HepG2 (cell line): Measurements from ENCODE around the gene MAEA. TPM values are rescaled to one million over a fixed set of nuclear protein-coding genes. Genes with fewer than 3 reads are reported as not detected.

Experiments
- ATAC-seq: fragments of 200-7000 bp; cut with Tn5 transposase; 3 replicates; pipeline ENCODE4 v1.9.1; 2020; ENCODE audit warnings: mild to moderate bottlenecking, moderate library complexity
- Bru-seq: library from RNA; stranded (reverse); fragments of 400-500 nt; gene quantifications from one replicate; lab custom pipeline; 2021; lab: Mats Ljungman, UMichigan
- BruChase-seq, 2 experiments: library from RNA; stranded (reverse); fragments of 400-500 nt; gene quantifications; one replicate each; lab custom pipeline; 2021; lab: Mats Ljungman, UMichigan
- BruUV-seq: library from RNA; stranded (reverse); fragments of 400-500 nt; replicated peaks from 2 replicates; lab custom pipeline; 2021; lab: Mats Ljungman, UMichigan
- CTCF ChIA-PET: fragments of 300-600 bp; formaldehyde crosslinking; extraction: SDS; loops from one replicate; lab custom pipeline; 2021; ENCODE audit warnings: low total read pairs, inconsistent platforms, low intra/inter-chr PET ratio; lab: Yijun Ruan, JAX
- POLR2A ChIA-PET: fragments of 350-600 bp; sonication (Branson Sonifier 250); formaldehyde crosslinking; loops from one replicate; lab custom pipeline; 2020; ENCODE audit warnings: antibody characterized with exemption, inconsistent platforms; lab: Yijun Ruan, JAX
- DNase-seq: peaks from one replicate; pipeline ENCODE4 v3.0.0-alpha.2; 2015; ENCODE audit warnings: low spot score
- FAIRE-seq: peaks from 3 replicates; lab custom pipeline; 2011; peaks lifted over from hg19 to GRCh38; lab: Jason Lieb, UNC
- H2AFZ ChIP-seq: one replicate; pipeline ENCODE4 v1.6.1; 2011; ENCODE audit warnings: low read length, inconsistent platforms
- H3K27ac ChIP-seq: fragments of 300-600 bp; 3 replicates; pipeline ENCODE4 v1.8.0; 2011; ENCODE audit warnings: mixed run types, mild to moderate bottlenecking, mixed read lengths, low read length, inconsistent platforms; ENCODE audit not compliant: insufficient read depth; ENCODE audit errors: extremely low read length
- H3K27me3 ChIP-seq, 2 experiments: fragments of 200-600 bp in 1 of 2; 2 replicates in 1 of 2; 3 replicates in 1 of 2; pipeline versions ENCODE4 v1.6.0 to v1.8.0; 2011; ENCODE audit warnings: low read length in 2 of 2, mild to moderate bottlenecking in 2 of 2, moderate library complexity in 2 of 2, inconsistent platforms in 1 of 2; ENCODE audit not compliant: insufficient read depth in 2 of 2, control insufficient read depth in 1 of 2
- H3K36me3 ChIP-seq, 2 experiments: fragments of 200-600 bp in 1 of 2; replicated peaks in 1 of 2; 2 replicates in 1 of 2; 3 replicates in 1 of 2; pipeline versions ENCODE4 v1.5.1 to v1.8.0; 2011; ENCODE audit warnings: low read length in 2 of 2, inconsistent platforms in 1 of 2; ENCODE audit not compliant: insufficient read depth in 2 of 2, control insufficient read depth in 1 of 2
- H3K4me1 ChIP-seq: 2 replicates; pipeline ENCODE4 v1.5.1; 2012; ENCODE audit warnings: low read length, inconsistent platforms; ENCODE audit not compliant: insufficient read depth
- H3K4me2 ChIP-seq: 2 replicates; pipeline ENCODE4 v1.6.0; 2011; ENCODE audit warnings: low read depth, low read length, inconsistent platforms
- H3K4me3 ChIP-seq, 3 experiments: fragments of 200-600 bp in 1 of 3; sonication (generic), shearing (Covaris generic) in 1 of 3; replicated peaks in 1 of 3; 2 replicates each; pipeline ENCODE4 v1.5.1; 2011 to 2016; ENCODE audit warnings: low read length in 3 of 3, inconsistent platforms in 2 of 3, low read depth in 2 of 3, mild to moderate bottlenecking in 2 of 3, control low read depth in 1 of 3, mixed read lengths in 1 of 3; ENCODE audit not compliant: insufficient read depth in 1 of 3
- H3K79me2 ChIP-seq: one replicate; pipeline ENCODE4 v1.6.1; 2011; ENCODE audit warnings: low read length, inconsistent platforms; ENCODE audit not compliant: insufficient read depth
- H3K9ac ChIP-seq: 2 replicates; pipeline ENCODE4 v1.6.0; 2011; ENCODE audit warnings: mild to moderate bottlenecking, low read depth, low read length, inconsistent platforms; ENCODE audit not compliant: insufficient read depth
- H3K9me3 ChIP-seq: 2 replicates; pipeline ENCODE4 v1.5.1; 2012; ENCODE audit warnings: mild to moderate bottlenecking, low read length
- H4K20me1 ChIP-seq: 2 replicates; pipeline ENCODE4 v1.6.0; 2011; ENCODE audit warnings: inconsistent platforms, mild to moderate bottlenecking, low read length, moderate library complexity; ENCODE audit not compliant: insufficient read depth
- AGO2 ChIP-seq: fragments of 200-400 bp; formaldehyde crosslinking; optimal IDR thresholded peaks from 2 replicates; pipeline ENCODE3; 2017; ENCODE audit warnings: mild to moderate bottlenecking, low read depth, low read length, moderate library complexity
- CENPT ChIP-seq: sonication (generic); formaldehyde crosslinking; IDR thresholded peaks from 2 replicates; pipeline ENCODE4 v1.8.0; 2022; ENCODE audit warnings: low read depth, mild to moderate bottlenecking, moderate library complexity, missing genetic modification reagents
- ERF ChIP-seq: IDR thresholded peaks from 2 replicates; pipeline ENCODE4 v1.6.1; 2018; ENCODE audit warnings: missing biosample characterization, missing genetic modification reagents
- ESRRA ChIP-seq: sonication (generic); formaldehyde crosslinking; IDR thresholded peaks from 2 replicates; pipeline ENCODE4 v1.5.1; 2020; ENCODE audit warnings: mild to moderate bottlenecking, low read depth, missing genetic modification reagents
- FOXO1 ChIP-seq: sonication (generic); formaldehyde crosslinking; IDR thresholded peaks from 2 replicates; pipeline ENCODE4 v1.4.0; 2020; ENCODE audit warnings: missing genetic modification reagents
- HDAC2 ChIP-seq: sonication (generic); formaldehyde crosslinking; IDR thresholded peaks from 2 replicates; pipeline ENCODE4 v1.4.0; 2020; ENCODE audit warnings: missing genetic modification reagents
- HMGXB4 ChIP-seq, 2 experiments: sonication (generic) in 1 of 2; formaldehyde crosslinking in 1 of 2; IDR thresholded peaks; 2 replicates each; pipeline versions ENCODE4 v1.4.0 to v1.6.1; 2018 to 2020; ENCODE audit warnings: missing genetic modification reagents in 2 of 2, borderline replicate concordance in 1 of 2, low read depth in 1 of 2, mild to moderate bottlenecking in 1 of 2, missing biosample characterization in 1 of 2
- MAFG ChIP-seq: sonication (generic); formaldehyde crosslinking; IDR thresholded peaks from 2 replicates; pipeline ENCODE4 v1.5.1; 2020; ENCODE audit warnings: mild to moderate bottlenecking, missing genetic modification reagents
- REPIN1 ChIP-seq: sonication (generic); formaldehyde crosslinking; IDR thresholded peaks from 2 replicates; pipeline ENCODE4 v1.8.0; 2022; ENCODE audit warnings: missing genetic modification reagents, low read depth, mild to moderate bottlenecking, borderline replicate concordance
- SP2 ChIP-seq: sonication (generic); formaldehyde crosslinking; IDR thresholded peaks from 2 replicates; pipeline ENCODE4 v1.5.1; 2020; ENCODE audit warnings: mild to moderate bottlenecking, missing genetic modification reagents
- SP5 ChIP-seq: IDR thresholded peaks from 2 replicates; pipeline ENCODE4 v1.6.1; 2016; ENCODE audit warnings: low read depth, borderline replicate concordance
- ZNF709 ChIP-seq: sonication (generic); formaldehyde crosslinking; IDR thresholded peaks from 2 replicates; pipeline ENCODE4 v1.5.0; 2020; ENCODE audit warnings: mild to moderate bottlenecking, missing genetic modification reagents
- ZNF768 ChIP-seq: sonication (generic); formaldehyde crosslinking; IDR thresholded peaks from 2 replicates; pipeline ENCODE4 v1.4.0; 2020; ENCODE audit warnings: missing genetic modification reagents
- WGBS: methylation state at CpG from one replicate; pipeline ENCODE4 v1.1.6; 2017; ENCODE audit warnings: low lambda C conversion rate; 5-methylcytosine and 5-hydroxymethylcytosine counted together
- in situ Hi-C: cut with HindIII; loops from 2 replicates; pipeline ENCODE4 v1.10.0; 2017; ENCODE audit warnings: low pct_unique_long_range_greater_than_20kb; ENCODE audit not compliant: extremely low pct_ligation_motif_present
- intact Hi-C: fragments of 100-400 bp; cut with micrococcal nuclease; formaldehyde crosslinking; loops from one replicate; pipeline ENCODE4 v1.10.0; 2022; ENCODE audit not compliant: unreplicated experiment
- long read RNA-seq, 2 experiments: library from RNA in 1 of 2; library from polyadenylated mRNA in 1 of 2; stranded (forward) in 1 of 2; unstranded in 1 of 2; transcript quantifications; one replicate each; pipeline ENCODE4 v2.0.0, GENCODE V29; 2019 to 2022
- polyA minus RNA-seq, 3 experiments: library from RNA; depleted of rRNA, polyadenylated mRNA; stranded (reverse); fragments of >200 nt; gene quantifications; 2 replicates each; pipeline ENCODE4 v1.2.3, GENCODE V29; 2011; ENCODE audit warnings: low replicate concordance in 1 of 3
- polyA plus RNA-seq, 8 experiments: library from polyadenylated mRNA; depleted of rRNA in 3 of 8; stranded (reverse) in 7 of 8; unstranded in 1 of 8; fragments of >200 nt; fragmentation: Illumina TruSeq in 4 of 8; extraction: Trizol in 4 of 8; gene quantifications; 2 replicates each; pipeline versions ENCODE4 v1.2.1 to v1.2.3, GENCODE V29; 2011 to 2016; ENCODE audit warnings: low read depth in 4 of 8, missing spikeins in 1 of 8, mixed read lengths in 1 of 8; ENCODE audit not compliant: insufficient read depth in 1 of 8
- total RNA-seq, 5 experiments: library from RNA; depleted of rRNA; stranded (reverse); fragments of >200 nt; fragmentation: Illumina TruSeq; extraction: Trizol; gene quantifications; 2 replicates each; pipeline ENCODE4 v1.2.3, GENCODE V29; 2016; ENCODE audit warnings: low read depth in 1 of 5
- TF ChIP-seq, protein P1 (sequence below): sonication (generic); formaldehyde crosslinking; IDR thresholded peaks from 2 replicates; pipeline ENCODE4 v1.5.0; 2020; ENCODE audit warnings: missing genetic modification reagents, mild to moderate bottlenecking, borderline replicate concordance

MAEA gene
- total RNA-seq (2016; rRNA removed; fragmentation: Illumina TruSeq; extraction: Trizol) (52.0 and 65.2 TPM in 2 replicates), polyA plus RNA-seq (2011; rRNA removed) (57.1 and 60.7 TPM in 2 replicates), polyA minus RNA-seq (2011; rRNA and poly(A)+ RNA removed; ENCODE audit: low replicate concordance) (56.6 and 139 TPM in 2 replicates), Bru-seq, nascent RNA (percentile 67 among the genes with signal in this experiment), BruChase-seq, experiment 1, labeled RNA remaining after a 6-hour chase (percentile 78 among the genes with signal in this experiment), BruChase-seq, experiment 2, labeled RNA remaining after a 2-hour chase (percentile 76 among the genes with signal in this experiment)
- total RNA-seq (2016; cell fraction: cytosol; rRNA removed; fragmentation: Illumina TruSeq; extraction: Trizol; ENCODE audit: low read depth): 10.0 and 10.5 TPM in 2 replicates
- total RNA-seq (2016; cell fraction: insoluble cytoplasmic fraction; rRNA removed; fragmentation: Illumina TruSeq; extraction: Trizol): 55.0 and 59.4 TPM in 2 replicates
- total RNA-seq (2016; cell fraction: membrane; rRNA removed; fragmentation: Illumina TruSeq; extraction: Trizol): 23.7 and 24.2 TPM in 2 replicates
- total RNA-seq (2016; cell fraction: nucleus; rRNA removed; fragmentation: Illumina TruSeq; extraction: Trizol): 30.2 and 31.7 TPM in 2 replicates
- polyA plus RNA-seq (2011; cell fraction: cytosol; rRNA removed): 48.5 and 73.3 TPM in 2 replicates
- polyA plus RNA-seq (2011; cell fraction: nucleus; rRNA removed): 171 and 221 TPM in 2 replicates
- 28.9 and 30.8 TPM in 2 replicates for polyA plus RNA-seq (2012)
- 5.9 and 6.3 TPM in 2 replicates for polyA plus RNA-seq (2016; cell fraction: cytosol; fragmentation: Illumina TruSeq; extraction: Trizol; ENCODE audit: low read depth)
- 60.8 and 67.1 TPM in 2 replicates for polyA plus RNA-seq (2016; cell fraction: insoluble cytoplasmic fraction; fragmentation: Illumina TruSeq; extraction: Trizol; ENCODE audit: low read depth)
- polyA plus RNA-seq (2016; cell fraction: membrane; fragmentation: Illumina TruSeq; extraction: Trizol; ENCODE audit: low read depth): 15.8 and 16.9 TPM in 2 replicates
- polyA plus RNA-seq (2016; cell fraction: nucleus; fragmentation: Illumina TruSeq; extraction: Trizol; ENCODE audit: insufficient read depth, low read depth): 69.6 and 72.4 TPM in 2 replicates
- 41.7 and 45.7 TPM in 2 replicates for polyA minus RNA-seq (2011; cell fraction: cytosol; rRNA and poly(A)+ RNA removed)
- 40.9 and 44.3 TPM in 2 replicates for polyA minus RNA-seq (2011; cell fraction: nucleus; rRNA and poly(A)+ RNA removed)
- long read RNA-seq, experiment 1, transcript MAEA-213 (9 exons, 1,607 nt): minor isoform, 7 of 120 reads
- long read RNA-seq, experiment 1, transcript MAEA-202 (9 exons, 2,222 nt): major isoform, 90 of 120 reads
- long read RNA-seq, experiment 1, partial matches to known transcripts: 7 of 120 reads
- long read RNA-seq, experiment 1, other reads (novel, unspliced or antisense): 12 of 120 reads
- long read RNA-seq, experiment 2, transcript MAEA-202 (9 exons, 2,222 nt): major isoform, 45 of 86 reads
- long read RNA-seq, experiment 2, partial matches to known transcripts: 22 of 86 reads
- long read RNA-seq, experiment 2, other reads (novel, unspliced or antisense): 16 of 86 reads

DNA sequence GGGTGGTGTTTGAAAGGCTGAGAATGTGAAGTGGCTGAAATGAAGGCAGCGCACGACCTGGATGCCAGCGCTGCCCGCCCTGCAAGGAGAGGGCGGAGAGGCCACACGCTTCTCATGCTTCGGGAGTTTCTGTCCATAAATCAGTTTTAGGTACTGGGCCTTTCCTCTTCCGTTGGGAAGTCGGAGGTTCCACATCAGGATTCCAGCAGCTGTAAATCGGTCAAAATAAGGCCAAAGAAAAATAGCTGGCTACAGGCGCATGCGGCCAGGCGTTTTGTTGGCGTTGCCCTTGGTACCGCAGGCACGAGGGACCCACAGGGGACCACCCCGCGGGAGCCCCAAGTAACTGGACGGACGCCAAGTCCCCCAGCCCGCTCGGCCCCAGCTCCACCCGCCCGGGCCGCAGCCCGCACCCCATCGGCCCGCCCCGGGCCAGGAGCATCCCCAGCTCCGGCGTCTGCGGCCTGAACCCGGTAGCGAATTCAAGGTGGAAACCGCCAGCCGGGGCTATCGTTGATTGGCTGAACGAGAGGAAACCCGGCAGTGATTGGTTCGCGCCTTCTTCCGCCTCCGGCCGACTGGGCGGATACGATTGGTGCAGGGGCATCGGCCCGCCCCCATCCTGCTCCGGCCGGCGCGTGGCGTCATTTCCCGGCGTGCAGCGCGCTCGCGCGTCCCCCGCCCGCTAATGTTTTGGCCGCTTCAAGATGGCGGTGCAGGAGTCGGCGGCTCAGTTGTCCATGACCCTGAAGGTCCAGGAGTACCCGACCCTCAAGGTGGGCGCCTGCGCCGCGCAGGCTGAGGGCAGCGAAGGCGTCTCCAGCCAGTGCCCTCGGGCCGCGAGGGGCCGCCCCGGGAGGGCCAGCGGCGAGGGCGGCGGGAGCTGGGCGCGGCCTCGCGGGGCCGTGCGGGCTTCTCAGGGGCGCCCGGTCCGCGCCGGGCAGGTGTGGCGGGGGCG is at the start of gene MAEA:
Gene MAEA (plus strand): TSS at position 685 of the 958 bp plus-strand sequence. CDS start 23 bp downstream, at position 708.
- Histone ChIP-seq H3K4me2 (peak within 1 kb of the TSS; percentile 95), H2AFZ (no peak within 1 kb of the TSS), H3K36me3 (no peaks in the 10 kb centered on the region; a peak in 1 of 5 replicates), H3K9me3 (peaks cover 5% of the 10 kb centered on the region; the same call in 1 of the 2 replicates), H3K9ac (peak within 1 kb of the TSS; percentile 96), H3K4me3 (peak within 1 kb of the TSS; percentile 81 to 94 (median 84)), H3K27ac (peak within 1 kb of the TSS; percentile 72), H4K20me1 (peaks cover 39% of the 10 kb centered on the region), H3K4me1 (peaks cover 50% of the 10 kb centered on the region), H3K79me2 (peaks cover 57% of the 10 kb centered on the region), H3K27me3 (no peaks in the 10 kb centered on the region; a peak in 1 of 5 replicates)
- ChIA-PET POLR2A (interaction anchor here (0.7 to 5.5 kb wide), 6 partner anchors 20 to 116 kb away, joined by 3 to 33 read pairs (median 6); partner anchors contain the start of genes CTBP1 and UVSSA), CTCF (no interaction called here)
- peak; percentile 90 for FAIRE-seq
- peak; percentile 92 for DNase-seq
- 1% methylated on average over 35 of the region's 95 CpGs for WGBS
- intact Hi-C loops: loop anchor here (2.0 kb wide), 1 partner anchor 57 kb away; the partner anchor contains the start of gene UVSSA
- in situ Hi-C loops: no loop called here
- peak; percentile 90 for ATAC-seq
- BruUV-seq: TSS peak; percentile 93
- TF ChIP-seq REPIN1 (CRISPR knock-in tag) (no peak), CENPT (no peak), ESRRA (CRISPR knock-in tag) (peak; percentile 47; the same call in 1 of the 2 replicates), ERF (CRISPR knock-in tag) (peak; percentile 72; the same call in 1 of the 2 replicates), MAFG (CRISPR knock-in tag) (no peak), HDAC2 (peak; percentile 45; the same call in 1 of the 2 replicates), ZNF709 (no peak), ZNF768 (no peak), FOXO1 (CRISPR knock-in tag) (0 out of 2 replicates have a peak, but pooled peaks have one; percentile 21), HMGXB4 (CRISPR knock-in tag; IDR thresholded peaks at IDR 0.05; ENCODE audit: borderline replicate concordance in 1 of 2, low read depth in 1 of 2) (peak; percentile 16 to 67; a peak in 2 of 4 replicates), SP2 (CRISPR knock-in tag) (peak; percentile 93), AGO2 (peak; percentile 68), SP5 (CRISPR knock-in tag) (no peak)
- TF ChIP-seq, protein P1, sequence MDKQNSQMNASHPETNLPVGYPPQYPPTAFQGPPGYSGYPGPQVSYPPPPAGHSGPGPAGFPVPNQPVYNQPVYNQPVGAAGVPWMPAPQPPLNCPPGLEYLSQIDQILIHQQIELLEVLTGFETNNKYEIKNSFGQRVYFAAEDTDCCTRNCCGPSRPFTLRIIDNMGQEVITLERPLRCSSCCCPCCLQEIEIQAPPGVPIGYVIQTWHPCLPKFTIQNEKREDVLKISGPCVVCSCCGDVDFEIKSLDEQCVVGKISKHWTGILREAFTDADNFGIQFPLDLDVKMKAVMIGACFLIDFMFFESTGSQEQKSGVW (CRISPR knock-in tag): no peak
